ENCODE data around the gene C8B.

The C8B gene

DNA sequence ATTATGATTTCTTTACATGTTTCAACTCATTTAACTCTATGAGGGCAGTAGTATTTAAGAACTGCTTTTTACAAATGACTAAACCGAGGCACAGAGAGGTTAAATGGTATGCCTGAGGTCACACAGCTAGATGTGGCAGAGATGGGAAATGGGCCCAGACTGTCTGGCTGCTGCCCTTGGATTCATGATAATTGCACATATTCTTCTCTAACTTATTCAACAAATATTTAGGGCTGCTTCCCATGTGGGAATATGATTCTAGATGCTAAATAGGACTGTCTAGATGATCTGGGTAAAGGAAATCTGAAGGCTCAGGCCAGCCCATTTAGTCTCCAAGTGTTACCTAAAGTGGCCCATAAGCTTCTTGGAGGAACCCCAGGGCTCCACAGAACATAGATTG, 85.0 kb downstream of the C8B start:
- no peaks in the 10 kb centered on the region for H3K4me1 ChIP-seq (ENCODE audit: control insufficient read depth in 2 of 2, insufficient read depth in 2 of 2, low read length in 2 of 2)
- H3K4me3 ChIP-seq (ENCODE audit: low read length in 2 of 2) = no peak overlapping the region
- H3K27me3 ChIP-seq (ENCODE audit: control insufficient read depth in 2 of 2, insufficient read depth in 2 of 2, low read length in 2 of 2) = no peaks in the 10 kb centered on the region
- no peaks in the 10 kb centered on the region for H3K9me3 ChIP-seq (ENCODE audit: control insufficient read depth in 2 of 2, low read length in 2 of 2)
- H3K9ac ChIP-seq (ENCODE audit: low read depth in 1 of 2, low read length in 2 of 2) = no peak overlapping the region
- H3K36me3 ChIP-seq (ENCODE audit: control insufficient read depth in 2 of 2, insufficient read depth in 2 of 2, low read length in 2 of 2) = no peaks in the 10 kb centered on the region
- H3K27ac ChIP-seq (ENCODE audit: low read depth in 2 of 2, low read length in 2 of 2) = no peak overlapping the region
